ENCODE data around the gene TFR2.

The TFR2 gene

GRCh38 chr7:100590077-100590737, 51.1 kb downstream of the TFR2 start:
- no peak for DNase-seq (ENCODE audit: insufficient read length, low spot score)
- FAIRE-seq: no peak

GRCh38 chr7:100589341-100589947, 51.9 kb downstream of the TFR2 start:
- FAIRE-seq (no peak), DNase-seq (ENCODE audit: insufficient read length, low spot score) (no peak)

- DNase-seq (ENCODE audit: insufficient read length, low spot score) (no peak), FAIRE-seq (no peak)
These were observed 52.9 kb downstream of the TFR2 start for GRCh38 chr7:100588438-100588837.

GRCh38 chr7:100586266-100587025, 54.9 kb downstream of the TFR2 start, which contains the start of gene FBXO24:
Gene FBXO24, plus strand, starts transcription at chr7:100586328. Its CDS starts 298 bp downstream, at chr7:100586626.
- FAIRE-seq (peak; percentile 99), DNase-seq (ENCODE audit: insufficient read length, low spot score) (peak; percentile 98)

GRCh38 chr7:100585511-100586265, 55.7 kb downstream of the TFR2 start, which contains the start of gene LRCH4:
Gene LRCH4, minus strand, starts transcription at chr7:100586129. Its CDS starts 29 bp downstream, at chr7:100586100.
- DNase-seq (ENCODE audit: insufficient read length, low spot score): peak; percentile 44
- FAIRE-seq: peak; percentile 71

GRCh38 chr7:100584683-100585510, 56.5 kb downstream of the TFR2 start:
- FAIRE-seq (no peak), DNase-seq (ENCODE audit: insufficient read length, low spot score) (no peak)

GRCh38 chr7:100584054-100584682, 57.2 kb downstream of the TFR2 start:
- no peak for DNase-seq (ENCODE audit: insufficient read length, low spot score)
- FAIRE-seq: peak; percentile 88

- DNase-seq (ENCODE audit: insufficient read length, low spot score) (peak; percentile 65), FAIRE-seq (peak; percentile 87)
These were observed 58.0 kb downstream of the TFR2 start for GRCh38 chr7:100583132-100584053.

GRCh38 chr7:100582650-100583049, 58.7 kb downstream of the TFR2 start:
- no peak for FAIRE-seq
- no peak for DNase-seq (ENCODE audit: insufficient read length, low spot score)

- no peak for FAIRE-seq
These were observed 59.2 kb downstream of the TFR2 start for GRCh38 chr7:100582041-100582579.

GRCh38 chr7:100580466-100581283, 60.7 kb downstream of the TFR2 start:
- DNase-seq (ENCODE audit: insufficient read length, low spot score): no peak
- FAIRE-seq: no peak

More at GRCh38 chr7:100582041-100582579, 59.2 kb downstream of the TFR2 start:
- no peak for DNase-seq (ENCODE audit: insufficient read length, low spot score)

GRCh38 chr7:100578246-100579183, 62.8 kb downstream of the TFR2 start:
- no peak for DNase-seq (ENCODE audit: insufficient read length, low spot score)
- no peak for FAIRE-seq

GRCh38 chr7:100577507-100577906, 63.8 kb downstream of the TFR2 start:
- FAIRE-seq: no peak
- DNase-seq (ENCODE audit: insufficient read length, low spot score): no peak

- DNase-seq (ENCODE audit: insufficient read length, low spot score): no peak
- no peak for FAIRE-seq
These were observed 64.2 kb downstream of the TFR2 start for GRCh38 chr7:100577103-100577502.

- no peak for DNase-seq (ENCODE audit: insufficient read length, low spot score)
- no peak for FAIRE-seq
These were observed 64.9 kb downstream of the TFR2 start for GRCh38 chr7:100576384-100576993.
